HepG2 (cell line): Measurements from ENCODE around the gene AP3B1. TPM values are rescaled to one million over a fixed set of nuclear protein-coding genes. Genes with fewer than 3 reads are reported as not detected.

Source experiments
- ATAC-seq: fragments of 200-7000 bp; cut with Tn5 transposase; 3 replicates; pipeline ENCODE4 v1.9.1; 2020; ENCODE audit warnings: mild to moderate bottlenecking, moderate library complexity
- BruUV-seq: library from RNA; stranded (reverse); fragments of 400-500 nt; replicated peaks from 2 replicates; lab custom pipeline; 2021; lab: Mats Ljungman, UMichigan
- CTCF ChIA-PET: fragments of 300-600 bp; formaldehyde crosslinking; extraction: SDS; loops from one replicate; lab custom pipeline; 2021; ENCODE audit warnings: low total read pairs, inconsistent platforms, low intra/inter-chr PET ratio; lab: Yijun Ruan, JAX
- POLR2A ChIA-PET: fragments of 350-600 bp; sonication (Branson Sonifier 250); formaldehyde crosslinking; loops from one replicate; lab custom pipeline; 2020; ENCODE audit warnings: antibody characterized with exemption, inconsistent platforms; lab: Yijun Ruan, JAX
- DNase-seq: peaks from one replicate; pipeline ENCODE4 v3.0.0-alpha.2; 2015; ENCODE audit warnings: low spot score
- FAIRE-seq: peaks from 3 replicates; lab custom pipeline; 2011; peaks lifted over from hg19 to GRCh38; lab: Jason Lieb, UNC
- H2AFZ ChIP-seq: one replicate; pipeline ENCODE4 v1.6.1; 2011; ENCODE audit warnings: low read length, inconsistent platforms
- H3K27ac ChIP-seq: fragments of 300-600 bp; 3 replicates; pipeline ENCODE4 v1.8.0; 2011; ENCODE audit warnings: mixed run types, mild to moderate bottlenecking, mixed read lengths, low read length, inconsistent platforms; ENCODE audit not compliant: insufficient read depth; ENCODE audit errors: extremely low read length
- H3K27me3 ChIP-seq, 2 experiments: fragments of 200-600 bp in 1 of 2; 2 replicates in 1 of 2; 3 replicates in 1 of 2; pipeline versions ENCODE4 v1.6.0 to v1.8.0; 2011; ENCODE audit warnings: low read length in 2 of 2, mild to moderate bottlenecking in 2 of 2, moderate library complexity in 2 of 2, inconsistent platforms in 1 of 2; ENCODE audit not compliant: insufficient read depth in 2 of 2, control insufficient read depth in 1 of 2
- H3K36me3 ChIP-seq, 2 experiments: fragments of 200-600 bp in 1 of 2; replicated peaks in 1 of 2; 2 replicates in 1 of 2; 3 replicates in 1 of 2; pipeline versions ENCODE4 v1.5.1 to v1.8.0; 2011; ENCODE audit warnings: low read length in 2 of 2, inconsistent platforms in 1 of 2; ENCODE audit not compliant: insufficient read depth in 2 of 2, control insufficient read depth in 1 of 2
- H3K4me1 ChIP-seq: 2 replicates; pipeline ENCODE4 v1.5.1; 2012; ENCODE audit warnings: low read length, inconsistent platforms; ENCODE audit not compliant: insufficient read depth
- H3K4me2 ChIP-seq: 2 replicates; pipeline ENCODE4 v1.6.0; 2011; ENCODE audit warnings: low read depth, low read length, inconsistent platforms
- H3K4me3 ChIP-seq, 3 experiments: fragments of 200-600 bp in 1 of 3; sonication (generic), shearing (Covaris generic) in 1 of 3; replicated peaks in 1 of 3; 2 replicates each; pipeline ENCODE4 v1.5.1; 2011 to 2016; ENCODE audit warnings: low read length in 3 of 3, inconsistent platforms in 2 of 3, low read depth in 2 of 3, mild to moderate bottlenecking in 2 of 3, control low read depth in 1 of 3, mixed read lengths in 1 of 3; ENCODE audit not compliant: insufficient read depth in 1 of 3
- H3K79me2 ChIP-seq: one replicate; pipeline ENCODE4 v1.6.1; 2011; ENCODE audit warnings: low read length, inconsistent platforms; ENCODE audit not compliant: insufficient read depth
- H3K9ac ChIP-seq: 2 replicates; pipeline ENCODE4 v1.6.0; 2011; ENCODE audit warnings: mild to moderate bottlenecking, low read depth, low read length, inconsistent platforms; ENCODE audit not compliant: insufficient read depth
- H3K9me3 ChIP-seq: 2 replicates; pipeline ENCODE4 v1.5.1; 2012; ENCODE audit warnings: mild to moderate bottlenecking, low read length
- H4K20me1 ChIP-seq: 2 replicates; pipeline ENCODE4 v1.6.0; 2011; ENCODE audit warnings: inconsistent platforms, mild to moderate bottlenecking, low read length, moderate library complexity; ENCODE audit not compliant: insufficient read depth
- BORCS8-MEF2B ChIP-seq: sonication (generic); formaldehyde crosslinking; IDR thresholded peaks from 2 replicates; pipeline ENCODE4 v1.8.0; 2022; ENCODE audit warnings: mild to moderate bottlenecking, missing genetic modification reagents
- HES4 ChIP-seq: sonication (generic); formaldehyde crosslinking; IDR thresholded peaks from 2 replicates; pipeline ENCODE4 v1.9.0; 2021; ENCODE audit warnings: mild to moderate bottlenecking, missing genetic modification reagents, borderline replicate concordance
- HOXA9 ChIP-seq: sonication (generic); formaldehyde crosslinking; IDR thresholded peaks from 2 replicates; pipeline ENCODE4 v1.8.1; 2022; ENCODE audit warnings: missing genetic modification reagents, mild to moderate bottlenecking, moderate library complexity, borderline replicate concordance
- KDM6A ChIP-seq: IDR thresholded peaks from 2 replicates; pipeline ENCODE4 v1.6.1; 2016; ENCODE audit warnings: low read depth
- MIER2 ChIP-seq: IDR thresholded peaks from 2 replicates; pipeline ENCODE4 v1.6.1; 2016; ENCODE audit warnings: missing biosample characterization, missing genetic modification reagents
- NR1H2 ChIP-seq: sonication (generic); formaldehyde crosslinking; IDR thresholded peaks from 2 replicates; pipeline ENCODE4 v1.8.1; 2022; ENCODE audit warnings: low read depth, missing genetic modification reagents, borderline replicate concordance
- POLR2G ChIP-seq: fragments of 200-400 bp; formaldehyde crosslinking; IDR thresholded peaks from 2 replicates; pipeline ENCODE4 v1.6.1; 2018; ENCODE audit warnings: mild to moderate bottlenecking, low read depth, low read length, moderate library complexity
- SRSF4 ChIP-seq: fragments of 200-400 bp; formaldehyde crosslinking; IDR thresholded peaks from one replicate; pipeline ENCODE4 v1.6.1; 2018; ENCODE audit warnings: mild to moderate bottlenecking, low read depth, low read length, moderate library complexity; ENCODE audit not compliant: poor library complexity, severe bottlenecking
- ZNF530 ChIP-seq: sonication (generic); formaldehyde crosslinking; IDR thresholded peaks from 2 replicates; pipeline ENCODE4 v1.5.0; 2020; ENCODE audit warnings: low read depth, mild to moderate bottlenecking, missing genetic modification reagents
- WGBS: methylation state at CpG from one replicate; pipeline ENCODE4 v1.1.6; 2017; ENCODE audit warnings: low lambda C conversion rate; 5-methylcytosine and 5-hydroxymethylcytosine counted together
- in situ Hi-C: cut with HindIII; loops from 2 replicates; pipeline ENCODE4 v1.10.0; 2017; ENCODE audit warnings: low pct_unique_long_range_greater_than_20kb; ENCODE audit not compliant: extremely low pct_ligation_motif_present
- intact Hi-C: fragments of 100-400 bp; cut with micrococcal nuclease; formaldehyde crosslinking; loops from one replicate; pipeline ENCODE4 v1.10.0; 2022; ENCODE audit not compliant: unreplicated experiment
- polyA plus RNA-seq, 8 experiments: library from polyadenylated mRNA; depleted of rRNA in 3 of 8; stranded (reverse) in 7 of 8; unstranded in 1 of 8; fragments of >200 nt; fragmentation: Illumina TruSeq in 4 of 8; extraction: Trizol in 4 of 8; gene quantifications; 2 replicates each; pipeline versions ENCODE4 v1.2.1 to v1.2.3, GENCODE V29; 2011 to 2016; ENCODE audit warnings: low read depth in 4 of 8, missing spikeins in 1 of 8, mixed read lengths in 1 of 8; ENCODE audit not compliant: insufficient read depth in 1 of 8
- total RNA-seq, 5 experiments: library from RNA; depleted of rRNA; stranded (reverse); fragments of >200 nt; fragmentation: Illumina TruSeq; extraction: Trizol; gene quantifications; 2 replicates each; pipeline ENCODE4 v1.2.3, GENCODE V29; 2016; ENCODE audit warnings: low read depth in 1 of 5
- TF ChIP-seq, protein P1 (sequence below): sonication (generic); formaldehyde crosslinking; IDR thresholded peaks from one replicate; pipeline ENCODE4 v1.5.1; 2020; ENCODE audit warnings: mild to moderate bottlenecking, missing genetic modification reagents; ENCODE audit errors: not compliant biosample characterization

Gene AP3B1
- total and polyA plus RNA-seq, 2 of the 13 experiments (the other 11 are each of a cell fraction or from before 2014, with no cell fraction given), result 37.7 to 51.2 TPM

DNA sequence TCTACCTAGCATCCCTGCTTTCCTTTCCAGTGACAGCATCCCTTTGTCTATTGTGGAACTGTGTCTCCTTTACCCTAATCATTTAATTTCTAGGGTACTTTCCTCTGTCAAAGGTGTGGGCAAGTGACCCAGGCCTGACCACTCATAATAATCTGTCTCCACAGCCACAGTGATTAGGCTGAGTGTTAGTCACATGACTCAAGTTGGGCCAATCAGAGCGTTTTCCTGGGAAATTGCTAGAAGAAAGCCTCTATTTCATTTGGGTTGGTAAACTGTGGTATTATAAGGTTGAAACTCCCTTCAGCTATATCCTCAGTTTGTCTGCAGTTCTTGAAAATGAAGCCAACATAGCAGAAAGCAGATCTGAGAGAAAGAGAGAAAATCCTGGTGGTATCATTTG lies 14.2 kb upstream of the AP3B1 start:
- Histone ChIP-seq H3K79me2 (no peaks in the 10 kb centered on the region), H3K9ac (no peak overlapping the region), H3K27me3 (peaks cover 0 to 14% of the 10 kb centered on the region in 2 experiments; a peak in 2 of 5 replicates), H2AFZ (no peak overlapping the region), H3K9me3 (no peaks in the 10 kb centered on the region), H3K4me1 (no peaks in the 10 kb centered on the region), H4K20me1 (no peaks in the 10 kb centered on the region), H3K4me2 (no peak overlapping the region), H3K4me3 (no peak overlapping the region), H3K36me3 (no peaks in the 10 kb centered on the region), H3K27ac (no peak overlapping the region)
- in situ Hi-C loops, result no loop called here
- TF ChIP-seq HOXA9 (no peak), POLR2G (no peak), MIER2 (CRISPR knock-in tag) (no peak), NR1H2 (CRISPR knock-in tag) (no peak), SRSF4 (no peak), HES4 (CRISPR knock-in tag) (no peak), KDM6A (no peak), BORCS8-MEF2B (CRISPR knock-in tag) (no peak), ZNF530 (CRISPR knock-in tag) (no peak)
- TF ChIP-seq, protein P1, sequence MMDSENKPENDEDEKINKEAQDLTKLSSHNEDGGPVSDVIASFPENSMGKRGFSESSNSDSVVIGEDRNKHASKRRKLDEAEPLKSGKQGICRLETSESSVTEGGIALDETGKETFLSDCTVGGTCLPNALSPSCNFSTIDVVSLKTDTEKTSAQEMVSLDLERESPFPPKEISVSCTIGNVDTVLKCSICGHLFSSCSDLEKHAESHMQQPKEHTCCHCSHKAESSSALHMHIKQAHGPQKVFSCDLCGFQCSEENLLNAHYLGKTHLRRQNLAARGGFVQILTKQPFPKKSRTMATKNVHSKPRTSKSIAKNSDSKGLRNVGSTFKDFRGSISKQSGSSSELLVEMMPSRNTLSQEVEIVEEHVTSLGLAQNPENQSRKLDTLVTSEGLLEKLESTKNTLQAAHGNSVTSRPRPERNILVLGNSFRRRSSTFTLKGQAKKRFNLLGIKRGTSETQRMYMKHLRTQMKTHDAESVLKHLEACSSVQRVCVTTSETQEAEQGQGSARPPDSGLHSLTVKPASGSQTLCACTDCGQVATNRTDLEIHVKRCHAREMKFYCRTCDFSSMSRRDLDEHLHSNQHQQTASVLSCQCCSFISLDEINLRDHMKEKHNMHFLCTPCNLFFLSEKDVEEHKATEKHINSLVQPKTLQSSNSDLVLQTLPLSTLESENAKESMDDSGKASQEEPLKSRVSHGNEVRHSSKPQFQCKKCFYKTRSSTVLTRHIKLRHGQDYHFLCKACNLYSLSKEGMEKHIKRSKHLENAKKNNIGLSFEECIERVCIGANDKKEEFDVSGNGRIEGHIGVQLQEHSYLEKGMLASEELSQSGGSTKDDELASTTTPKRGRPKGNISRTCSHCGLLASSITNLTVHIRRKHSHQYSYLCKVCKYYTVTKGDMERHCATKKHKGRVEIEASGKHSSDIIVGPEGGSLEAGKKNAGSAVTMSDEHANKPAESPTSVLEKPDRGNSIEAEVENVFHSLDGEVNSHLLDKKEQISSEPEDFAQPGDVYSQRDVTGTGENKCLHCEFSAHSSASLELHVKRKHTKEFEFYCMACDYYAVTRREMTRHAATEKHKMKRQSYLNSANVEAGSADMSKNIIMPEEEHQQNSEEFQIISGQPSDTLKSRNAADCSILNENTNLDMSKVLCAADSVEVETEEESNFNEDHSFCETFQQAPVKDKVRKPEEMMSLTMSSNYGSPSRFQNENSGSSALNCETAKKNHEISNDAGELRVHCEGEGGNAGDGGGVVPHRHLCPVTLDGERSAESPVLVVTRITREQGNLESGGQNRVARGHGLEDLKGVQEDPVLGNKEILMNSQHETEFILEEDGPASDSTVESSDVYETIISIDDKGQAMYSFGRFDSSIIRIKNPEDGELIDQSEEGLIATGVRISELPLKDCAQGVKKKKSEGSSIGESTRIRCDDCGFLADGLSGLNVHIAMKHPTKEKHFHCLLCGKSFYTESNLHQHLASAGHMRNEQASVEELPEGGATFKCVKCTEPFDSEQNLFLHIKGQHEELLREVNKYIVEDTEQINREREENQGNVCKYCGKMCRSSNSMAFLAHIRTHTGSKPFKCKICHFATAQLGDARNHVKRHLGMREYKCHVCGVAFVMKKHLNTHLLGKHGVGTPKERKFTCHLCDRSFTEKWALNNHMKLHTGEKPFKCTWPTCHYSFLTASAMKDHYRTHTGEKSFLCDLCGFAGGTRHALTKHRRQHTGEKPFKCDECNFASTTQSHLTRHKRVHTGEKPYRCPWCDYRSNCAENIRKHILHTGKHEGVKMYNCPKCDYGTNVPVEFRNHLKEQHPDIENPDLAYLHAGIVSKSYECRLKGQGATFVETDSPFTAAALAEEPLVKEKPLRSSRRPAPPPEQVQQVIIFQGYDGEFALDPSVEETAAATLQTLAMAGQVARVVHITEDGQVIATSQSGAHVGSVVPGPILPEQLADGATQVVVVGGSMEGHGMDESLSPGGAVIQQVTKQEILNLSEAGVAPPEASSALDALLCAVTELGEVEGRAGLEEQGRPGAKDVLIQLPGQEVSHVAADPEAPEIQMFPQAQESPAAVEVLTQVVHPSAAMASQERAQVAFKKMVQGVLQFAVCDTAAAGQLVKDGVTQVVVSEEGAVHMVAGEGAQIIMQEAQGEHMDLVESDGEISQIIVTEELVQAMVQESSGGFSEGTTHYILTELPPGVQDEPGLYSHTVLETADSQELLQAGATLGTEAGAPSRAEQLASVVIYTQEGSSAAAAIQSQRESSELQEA (CRISPR knock-in tag), result no peak
- BruUV-seq, result no TSS peak
- DNase-seq, result no peak
- WGBS, result 0% methylated on average over 1 of the region's 1 CpG
- ATAC-seq, result no peak
- ChIA-PET CTCF (no interaction called here), POLR2A (no interaction called here)
- no peak for FAIRE-seq
- intact Hi-C loops, result no loop called here
